ENCODE data around the gene SLC29A3.
A peak's percentile ranks its signal among the peaks of the same experiment; 100 is the strongest.

The SLC29A3 gene

DNA sequence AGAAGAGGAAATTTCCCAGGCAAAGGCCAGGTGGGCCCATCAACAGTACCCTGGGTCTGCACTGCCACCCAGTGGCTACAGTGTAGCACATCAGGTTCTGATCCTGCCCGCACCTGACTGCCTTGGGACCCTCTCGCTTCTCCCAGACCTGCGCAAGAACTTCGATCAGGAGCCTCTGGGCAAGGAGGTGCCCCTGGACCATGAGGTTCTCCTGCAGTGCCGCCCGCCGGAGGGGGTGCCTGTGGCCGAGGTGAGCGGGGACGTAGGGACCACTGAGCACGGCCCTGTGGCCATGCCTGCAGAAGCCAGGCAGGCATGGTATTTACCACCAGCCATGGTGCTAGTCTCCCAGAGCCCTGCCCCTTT is 33.9 kb upstream of the SLC29A3 start:
- TF ChIP-seq RAD21 (IDR thresholded peaks at IDR 0.05; ENCODE audit: low read depth) (peak; percentile 91), NFIC (IDR thresholded peaks at IDR 0.05) (no peak)

DNA sequence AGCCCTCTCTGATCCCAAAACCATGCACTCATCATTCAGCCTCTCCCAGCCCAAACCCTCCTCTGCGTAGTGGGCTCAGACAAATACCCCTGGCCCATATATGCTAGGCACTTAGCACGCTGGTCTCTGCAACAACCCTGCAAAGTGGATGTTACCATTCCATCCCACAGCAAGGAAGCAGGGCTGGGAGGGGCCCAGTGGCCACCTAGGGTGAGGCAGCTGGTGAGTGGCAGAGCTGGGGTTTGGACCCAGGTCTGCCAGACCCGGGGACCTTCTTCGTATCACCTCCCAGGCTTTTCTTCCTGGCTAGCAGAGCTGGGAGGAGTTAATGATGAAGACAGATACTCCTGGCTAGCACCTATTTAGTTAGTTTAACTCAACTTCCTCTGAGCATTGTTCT is 33.1 kb upstream of the SLC29A3 start:
- TF ChIP-seq FOXM1 (IDR thresholded peaks at IDR 0.05; ENCODE audit: borderline replicate concordance, low read depth) (no peak), CREB1 (IDR thresholded peaks at IDR 0.05; ENCODE audit: low read depth) (no peak), YY1 (IDR thresholded peaks at IDR 0.05; ENCODE audit: low read depth) (no peak), EP300 (IDR thresholded peaks at IDR 0.05; ENCODE audit: borderline replicate concordance) (no peak), TCF12 (IDR thresholded peaks at IDR 0.05; ENCODE audit: low read depth) (no peak), TEAD4 (IDR thresholded peaks at IDR 0.05) (no peak), EGR1 (IDR thresholded peaks at IDR 0.05) (no peak), NFIC (IDR thresholded peaks at IDR 0.05) (no peak), TAF1 (IDR thresholded peaks at IDR 0.05; ENCODE audit: low read depth) (no peak), RAD21 (IDR thresholded peaks at IDR 0.05; ENCODE audit: low read depth) (no peak)
- TF ChIP-seq, protein P1, sequence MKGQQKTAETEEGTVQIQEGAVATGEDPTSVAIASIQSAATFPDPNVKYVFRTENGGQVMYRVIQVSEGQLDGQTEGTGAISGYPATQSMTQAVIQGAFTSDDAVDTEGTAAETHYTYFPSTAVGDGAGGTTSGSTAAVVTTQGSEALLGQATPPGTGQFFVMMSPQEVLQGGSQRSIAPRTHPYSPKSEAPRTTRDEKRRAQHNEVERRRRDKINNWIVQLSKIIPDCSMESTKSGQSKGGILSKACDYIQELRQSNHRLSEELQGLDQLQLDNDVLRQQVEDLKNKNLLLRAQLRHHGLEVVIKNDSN (IDR thresholded peaks at IDR 0.05) = no peak
- TF ChIP-seq, protein P2, sequence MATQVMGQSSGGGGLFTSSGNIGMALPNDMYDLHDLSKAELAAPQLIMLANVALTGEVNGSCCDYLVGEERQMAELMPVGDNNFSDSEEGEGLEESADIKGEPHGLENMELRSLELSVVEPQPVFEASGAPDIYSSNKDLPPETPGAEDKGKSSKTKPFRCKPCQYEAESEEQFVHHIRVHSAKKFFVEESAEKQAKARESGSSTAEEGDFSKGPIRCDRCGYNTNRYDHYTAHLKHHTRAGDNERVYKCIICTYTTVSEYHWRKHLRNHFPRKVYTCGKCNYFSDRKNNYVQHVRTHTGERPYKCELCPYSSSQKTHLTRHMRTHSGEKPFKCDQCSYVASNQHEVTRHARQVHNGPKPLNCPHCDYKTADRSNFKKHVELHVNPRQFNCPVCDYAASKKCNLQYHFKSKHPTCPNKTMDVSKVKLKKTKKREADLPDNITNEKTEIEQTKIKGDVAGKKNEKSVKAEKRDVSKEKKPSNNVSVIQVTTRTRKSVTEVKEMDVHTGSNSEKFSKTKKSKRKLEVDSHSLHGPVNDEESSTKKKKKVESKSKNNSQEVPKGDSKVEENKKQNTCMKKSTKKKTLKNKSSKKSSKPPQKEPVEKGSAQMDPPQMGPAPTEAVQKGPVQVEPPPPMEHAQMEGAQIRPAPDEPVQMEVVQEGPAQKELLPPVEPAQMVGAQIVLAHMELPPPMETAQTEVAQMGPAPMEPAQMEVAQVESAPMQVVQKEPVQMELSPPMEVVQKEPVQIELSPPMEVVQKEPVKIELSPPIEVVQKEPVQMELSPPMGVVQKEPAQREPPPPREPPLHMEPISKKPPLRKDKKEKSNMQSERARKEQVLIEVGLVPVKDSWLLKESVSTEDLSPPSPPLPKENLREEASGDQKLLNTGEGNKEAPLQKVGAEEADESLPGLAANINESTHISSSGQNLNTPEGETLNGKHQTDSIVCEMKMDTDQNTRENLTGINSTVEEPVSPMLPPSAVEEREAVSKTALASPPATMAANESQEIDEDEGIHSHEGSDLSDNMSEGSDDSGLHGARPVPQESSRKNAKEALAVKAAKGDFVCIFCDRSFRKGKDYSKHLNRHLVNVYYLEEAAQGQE (IDR thresholded peaks at IDR 0.05; ENCODE audit: low read depth) = no peak

DNA sequence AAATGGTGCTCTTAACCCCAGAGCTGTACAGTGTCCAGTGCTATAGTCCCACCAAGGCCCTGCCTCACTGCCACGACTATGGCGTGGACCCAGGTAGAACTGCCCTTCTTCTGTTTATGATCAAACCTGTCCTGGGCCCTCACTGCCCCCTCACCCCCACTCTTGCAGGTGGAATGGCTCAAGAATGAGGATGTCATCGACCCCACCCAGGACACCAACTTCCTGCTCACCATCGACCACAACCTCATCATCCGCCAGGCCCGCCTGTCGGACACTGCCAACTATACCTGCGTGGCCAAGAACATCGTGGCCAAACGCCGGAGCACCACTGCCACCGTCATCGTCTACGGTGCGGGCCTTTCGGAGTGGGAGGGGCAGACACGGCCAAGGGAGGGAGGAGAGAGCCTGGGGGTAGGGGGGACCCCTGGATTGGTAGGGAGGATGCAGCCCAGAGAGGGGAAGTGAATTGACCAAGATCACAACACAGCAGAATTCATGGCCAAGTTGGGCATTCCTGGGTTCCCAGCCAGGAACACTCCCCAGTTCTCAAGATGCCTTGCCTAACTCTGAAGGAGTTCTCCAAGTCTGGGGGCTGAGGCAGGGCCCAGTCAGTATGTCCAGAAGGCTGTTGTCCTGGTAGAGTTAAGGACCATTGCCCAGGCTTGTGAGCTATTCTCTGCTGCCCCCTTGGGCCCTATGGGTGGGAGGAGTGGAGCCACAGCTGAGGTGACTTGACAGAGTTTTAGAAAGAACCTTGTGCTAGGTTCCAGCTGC is 32.4 kb upstream of the SLC29A3 start:
- TF ChIP-seq TCF12 (IDR thresholded peaks at IDR 0.05; ENCODE audit: low read depth) = no peak

DNA sequence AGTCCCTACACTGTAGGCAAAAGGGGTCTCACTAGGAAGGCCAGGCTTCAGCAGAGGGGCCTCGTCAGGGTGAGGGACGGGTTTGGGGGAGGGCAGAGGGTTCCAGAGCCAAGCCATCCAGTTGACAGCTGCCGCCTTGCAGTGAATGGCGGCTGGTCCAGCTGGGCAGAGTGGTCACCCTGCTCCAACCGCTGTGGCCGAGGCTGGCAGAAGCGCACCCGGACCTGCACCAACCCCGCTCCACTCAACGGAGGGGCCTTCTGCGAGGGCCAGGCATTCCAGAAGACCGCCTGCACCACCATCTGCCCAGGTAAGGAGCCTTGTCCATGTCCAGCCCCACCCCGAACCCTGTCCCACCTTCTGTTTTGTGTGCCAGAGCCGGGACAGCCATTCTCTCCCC is 31.6 kb upstream of the SLC29A3 start:
- TF ChIP-seq TAF1 (IDR thresholded peaks at IDR 0.05; ENCODE audit: low read depth) (no peak), FOXM1 (IDR thresholded peaks at IDR 0.05; ENCODE audit: borderline replicate concordance, low read depth) (no peak)

DNA sequence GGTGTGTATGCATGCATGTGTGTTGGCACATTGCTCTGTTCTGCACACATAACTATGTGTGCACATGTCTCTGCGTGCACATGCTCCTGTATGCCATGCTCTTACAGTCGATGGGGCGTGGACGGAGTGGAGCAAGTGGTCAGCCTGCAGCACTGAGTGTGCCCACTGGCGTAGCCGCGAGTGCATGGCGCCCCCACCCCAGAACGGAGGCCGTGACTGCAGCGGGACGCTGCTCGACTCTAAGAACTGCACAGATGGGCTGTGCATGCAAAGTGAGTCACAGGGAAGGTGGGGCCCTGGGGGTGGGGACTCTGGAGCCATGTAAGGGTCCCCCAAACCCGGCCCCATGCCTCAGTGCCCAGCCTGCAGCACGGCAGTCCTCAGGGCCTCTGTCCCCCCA is 30.6 kb upstream of the SLC29A3 start:
- TF ChIP-seq, protein P3, sequence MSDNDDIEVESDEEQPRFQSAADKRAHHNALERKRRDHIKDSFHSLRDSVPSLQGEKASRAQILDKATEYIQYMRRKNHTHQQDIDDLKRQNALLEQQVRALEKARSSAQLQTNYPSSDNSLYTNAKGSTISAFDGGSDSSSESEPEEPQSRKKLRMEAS (IDR thresholded peaks at IDR 0.05) = no peak
- TF ChIP-seq YY1 (IDR thresholded peaks at IDR 0.05; ENCODE audit: low read depth) (no peak), NFIC (IDR thresholded peaks at IDR 0.05) (no peak), EGR1 (IDR thresholded peaks at IDR 0.05) (no peak)
- TF ChIP-seq, protein P2 (IDR thresholded peaks at IDR 0.05; ENCODE audit: low read depth) = no peak

DNA sequence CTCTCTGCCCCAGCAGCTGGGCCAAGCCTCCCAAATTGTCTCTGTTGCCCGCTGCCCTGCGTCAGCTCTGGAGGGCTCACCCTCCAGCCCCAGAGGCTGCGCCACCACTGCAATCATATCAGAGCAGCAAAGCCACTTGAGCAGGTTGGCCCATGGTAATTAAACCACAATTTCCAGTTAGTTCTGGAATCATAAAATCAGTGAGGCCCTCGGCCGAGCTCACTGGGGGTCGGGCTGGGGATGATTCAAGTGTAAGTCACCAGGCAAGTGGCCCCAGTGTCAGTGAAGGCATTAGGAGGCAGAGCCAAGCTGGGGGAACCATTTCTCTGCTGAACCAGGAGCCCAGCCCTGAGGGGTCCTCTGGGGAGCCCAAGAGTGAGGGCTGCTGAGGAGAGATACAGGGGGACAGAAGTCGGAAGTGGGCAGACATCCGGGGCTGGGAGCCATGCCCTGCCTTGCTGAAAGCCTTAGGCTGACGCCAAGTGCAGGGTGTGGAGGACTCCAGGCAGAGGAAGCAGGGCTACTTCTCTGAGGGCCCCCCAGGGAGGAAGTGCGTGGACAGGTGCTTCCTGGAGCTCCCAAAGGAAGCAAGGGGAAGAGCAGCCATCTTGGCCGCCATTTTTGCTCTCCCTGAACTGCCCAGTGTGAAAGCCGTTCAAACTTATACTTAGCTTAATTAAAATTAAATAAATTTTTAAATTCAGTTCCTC is 29.5 kb upstream of the SLC29A3 start:
- TF ChIP-seq, protein P3 (IDR thresholded peaks at IDR 0.05) = no peak
- TF ChIP-seq EGR1 (IDR thresholded peaks at IDR 0.05) (no peak), CREB1 (IDR thresholded peaks at IDR 0.05; ENCODE audit: low read depth) (no peak), TCF12 (IDR thresholded peaks at IDR 0.05; ENCODE audit: low read depth) (no peak), CEBPB (IDR thresholded peaks at IDR 0.05) (no peak), ZBTB7A (IDR thresholded peaks at IDR 0.05; ENCODE audit: low read depth) (no peak), YY1 (IDR thresholded peaks at IDR 0.05; ENCODE audit: low read depth) (no peak), RAD21 (IDR thresholded peaks at IDR 0.05; ENCODE audit: low read depth) (no peak), FOXM1 (IDR thresholded peaks at IDR 0.05; ENCODE audit: borderline replicate concordance, low read depth) (no peak), NFIC (IDR thresholded peaks at IDR 0.05) (no peak), EP300 (IDR thresholded peaks at IDR 0.05; ENCODE audit: borderline replicate concordance) (no peak), TAF1 (IDR thresholded peaks at IDR 0.05; ENCODE audit: low read depth) (no peak), TEAD4 (IDR thresholded peaks at IDR 0.05) (no peak)
- TF ChIP-seq, protein P2 (IDR thresholded peaks at IDR 0.05; ENCODE audit: low read depth) = no peak
- TF ChIP-seq, protein P1 (IDR thresholded peaks at IDR 0.05) = no peak

Measured in Ishikawa (cell line).